Hepatocyte (in vitro differentiated cells): Measurements from ENCODE around the gene CD177. TPM values are rescaled to one million over a fixed set of nuclear protein-coding genes. Genes with fewer than 3 reads are reported as not detected.

Experiments
- DNase-seq: peaks from one replicate; pipeline ENCODE4 v3.0.0-alpha.2; 2016; ENCODE audit warnings: low spot score
- H2AFZ ChIP-seq: fragments of 200-600 bp; sonication (generic); 2 replicates; pipeline ENCODE4 v1.6.0; 2016; ENCODE audit warnings: antibody characterized with exemption, mild to moderate bottlenecking
- H3K27ac ChIP-seq: fragments of 200-600 bp; sonication (generic); 2 replicates; pipeline ENCODE4 v1.5.1; 2016; ENCODE audit warnings: mild to moderate bottlenecking
- H3K27me3 ChIP-seq: fragments of 200-600 bp; sonication (generic); 2 replicates; pipeline ENCODE4 v1.6.1; 2016
- H3K36me3 ChIP-seq: fragments of 200-600 bp; sonication (generic); replicated peaks from 2 replicates; pipeline ENCODE4 v1.5.1; 2016; ENCODE audit warnings: low read depth; ENCODE audit not compliant: insufficient read depth
- H3K4me1 ChIP-seq: fragments of 200-600 bp; sonication (generic); 2 replicates; pipeline ENCODE4 v1.5.1; 2016; ENCODE audit warnings: mild to moderate bottlenecking, moderate library complexity; ENCODE audit not compliant: insufficient read depth
- H3K4me2 ChIP-seq: fragments of 200-600 bp; sonication (generic); 2 replicates; pipeline ENCODE4 v1.6.0; 2016
- H3K4me3 ChIP-seq: fragments of 200-600 bp; sonication (generic); 2 replicates; pipeline ENCODE4 v1.5.1; 2016; ENCODE audit warnings: mild to moderate bottlenecking
- H3K79me2 ChIP-seq: fragments of 200-600 bp; sonication (generic); 2 replicates; pipeline ENCODE4 v1.6.0; 2017; ENCODE audit warnings: mild to moderate bottlenecking
- H3K9me2 ChIP-seq: fragments of 200-600 bp; sonication (generic); replicated peaks from 2 replicates; pipeline ENCODE4 v1.6.0; 2017; ENCODE audit warnings: mild to moderate bottlenecking; ENCODE audit not compliant: insufficient read depth
- H3K9me3 ChIP-seq: fragments of 200-600 bp; sonication (generic); 2 replicates; pipeline ENCODE4 v1.5.1; 2016; ENCODE audit warnings: low read depth, mild to moderate bottlenecking
- H4K20me1 ChIP-seq: fragments of 200-600 bp; sonication (generic); 2 replicates; pipeline ENCODE4 v1.6.0; 2016; ENCODE audit warnings: mild to moderate bottlenecking; ENCODE audit not compliant: insufficient read depth, poor library complexity, severe bottlenecking
- EZH2 ChIP-seq: fragments of 200-600 bp; sonication (generic); IDR thresholded peaks from 2 replicates; pipeline ENCODE4 v1.6.1; 2016; ENCODE audit warnings: antibody characterized with exemption, mild to moderate bottlenecking, borderline replicate concordance
- EZH2phosphoT487 ChIP-seq: fragments of 200-600 bp; sonication (generic); IDR thresholded peaks from one replicate; pipeline ENCODE4 v1.6.1; 2018; ENCODE audit warnings: antibody characterized with exemption, mild to moderate bottlenecking, low read depth, moderate library complexity; ENCODE audit not compliant: unreplicated experiment, severe bottlenecking
- WGBS: methylation state at CpG from one replicate; pipeline ENCODE4 v1.1.6; 2016; ENCODE audit warnings: low lambda C conversion rate; ENCODE audit errors: missing lambda C conversion rate; 5-methylcytosine and 5-hydroxymethylcytosine counted together
- polyA plus RNA-seq: library from polyadenylated mRNA; unstranded; fragments of >200 nt; fragmentation: Nextera tagmentation; extraction: Ambion mirVana; gene quantifications from 2 replicates; pipeline ENCODE4 v1.2.1, GENCODE V29; 2016
- total RNA-seq: library from RNA; depleted of rRNA; stranded (reverse); fragments of >200 nt; gene quantifications from 2 replicates; pipeline ENCODE4 v1.2.3, GENCODE V29; 2014
- TF ChIP-seq, protein P1 (sequence below): fragments of 200-600 bp; sonication (generic); IDR thresholded peaks from 2 replicates; pipeline ENCODE4 v1.5.1; 2016; ENCODE audit warnings: antibody characterized with exemption, mild to moderate bottlenecking; ENCODE audit not compliant: poor library complexity

Gene CD177
- total and polyA plus RNA-seq, 2 experiments from 2014 or later, result 0.30 TPM; not detected in 1

DNA sequence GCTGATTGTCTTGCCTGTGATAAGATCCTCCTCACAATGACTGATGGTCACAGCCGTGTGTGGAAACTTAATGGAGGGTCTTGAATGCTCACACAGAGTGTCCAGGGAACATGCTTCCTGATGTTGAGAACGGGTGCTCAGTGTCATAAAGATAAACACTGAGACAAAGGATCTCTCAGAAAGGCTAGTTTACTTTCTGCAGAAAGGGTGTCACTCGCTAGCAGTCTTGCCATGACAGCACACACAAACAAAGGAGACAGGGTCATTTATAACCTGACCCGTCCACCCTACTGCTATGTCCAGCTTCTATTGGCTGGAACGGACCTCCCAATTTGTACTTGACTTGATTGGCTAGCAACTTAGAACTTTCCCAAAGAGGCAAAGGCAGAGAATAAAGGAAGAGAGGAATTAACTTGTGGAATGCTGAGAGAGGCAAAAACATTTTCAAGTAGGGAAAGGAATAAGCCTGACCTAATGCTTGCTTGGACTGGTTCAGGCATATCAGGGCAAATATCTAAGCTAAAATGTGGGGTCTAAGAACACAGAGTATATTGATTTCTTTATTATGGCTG lies 45.2 kb upstream of the CD177 start:
- Histone ChIP-seq H3K4me1 (no peaks in the 10 kb centered on the region), H3K4me3 (no peak overlapping the region), H3K36me3 (no peaks in the 10 kb centered on the region), H3K27ac (no peak overlapping the region), H3K79me2 (no peaks in the 10 kb centered on the region), H3K4me2 (no peak overlapping the region), H3K27me3 (no peaks in the 10 kb centered on the region), H3K9me3 (no peaks in the 10 kb centered on the region), H4K20me1 (no peaks in the 10 kb centered on the region), H2AFZ (no peak overlapping the region), H3K9me2 (no peaks in the 10 kb centered on the region)
- 59% methylated on average over 5 of the region's 5 CpGs for WGBS
- no peak for TF ChIP-seq EZH2
- TF ChIP-seq, protein P1, sequence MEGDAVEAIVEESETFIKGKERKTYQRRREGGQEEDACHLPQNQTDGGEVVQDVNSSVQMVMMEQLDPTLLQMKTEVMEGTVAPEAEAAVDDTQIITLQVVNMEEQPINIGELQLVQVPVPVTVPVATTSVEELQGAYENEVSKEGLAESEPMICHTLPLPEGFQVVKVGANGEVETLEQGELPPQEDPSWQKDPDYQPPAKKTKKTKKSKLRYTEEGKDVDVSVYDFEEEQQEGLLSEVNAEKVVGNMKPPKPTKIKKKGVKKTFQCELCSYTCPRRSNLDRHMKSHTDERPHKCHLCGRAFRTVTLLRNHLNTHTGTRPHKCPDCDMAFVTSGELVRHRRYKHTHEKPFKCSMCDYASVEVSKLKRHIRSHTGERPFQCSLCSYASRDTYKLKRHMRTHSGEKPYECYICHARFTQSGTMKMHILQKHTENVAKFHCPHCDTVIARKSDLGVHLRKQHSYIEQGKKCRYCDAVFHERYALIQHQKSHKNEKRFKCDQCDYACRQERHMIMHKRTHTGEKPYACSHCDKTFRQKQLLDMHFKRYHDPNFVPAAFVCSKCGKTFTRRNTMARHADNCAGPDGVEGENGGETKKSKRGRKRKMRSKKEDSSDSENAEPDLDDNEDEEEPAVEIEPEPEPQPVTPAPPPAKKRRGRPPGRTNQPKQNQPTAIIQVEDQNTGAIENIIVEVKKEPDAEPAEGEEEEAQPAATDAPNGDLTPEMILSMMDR, result no peak
- no peak for TF ChIP-seq EZH2phosphoT487
- DNase-seq, result no peak

DNA sequence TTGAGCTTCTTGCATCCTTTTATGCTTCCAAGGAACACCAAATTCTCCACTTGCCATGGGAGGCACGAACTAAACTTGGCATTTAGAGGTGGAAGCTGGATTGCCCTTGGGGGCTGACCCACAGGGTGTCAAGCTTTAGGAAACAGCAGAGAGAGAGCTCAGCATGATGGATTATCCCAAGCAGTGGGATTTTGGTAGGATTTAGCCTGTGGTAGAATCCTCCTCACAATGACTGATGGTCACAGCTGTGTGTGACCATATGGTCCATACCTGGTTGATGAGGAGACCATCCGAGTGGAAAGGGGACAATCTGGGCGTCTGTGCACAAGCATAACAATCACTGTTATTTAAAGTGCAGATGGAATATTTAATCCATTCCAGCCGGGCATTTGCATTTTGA lies 44.0 kb upstream of the CD177 start:
- TF ChIP-seq EZH2 (no peak), EZH2phosphoT487 (no peak)
- TF ChIP-seq, protein P1, result no peak
- Histone ChIP-seq H3K4me2 (no peak overlapping the region), H3K9me2 (no peaks in the 10 kb centered on the region), H3K4me3 (no peak overlapping the region), H3K27me3 (no peaks in the 10 kb centered on the region), H2AFZ (no peak overlapping the region), H4K20me1 (no peaks in the 10 kb centered on the region), H3K27ac (no peak overlapping the region), H3K9me3 (no peaks in the 10 kb centered on the region), H3K36me3 (no peaks in the 10 kb centered on the region), H3K4me1 (no peaks in the 10 kb centered on the region), H3K79me2 (no peaks in the 10 kb centered on the region)
- 63% methylated on average over 4 of the region's 4 CpGs for whole genome bisulfite sequencing
- no peak for DNase-seq

DNA sequence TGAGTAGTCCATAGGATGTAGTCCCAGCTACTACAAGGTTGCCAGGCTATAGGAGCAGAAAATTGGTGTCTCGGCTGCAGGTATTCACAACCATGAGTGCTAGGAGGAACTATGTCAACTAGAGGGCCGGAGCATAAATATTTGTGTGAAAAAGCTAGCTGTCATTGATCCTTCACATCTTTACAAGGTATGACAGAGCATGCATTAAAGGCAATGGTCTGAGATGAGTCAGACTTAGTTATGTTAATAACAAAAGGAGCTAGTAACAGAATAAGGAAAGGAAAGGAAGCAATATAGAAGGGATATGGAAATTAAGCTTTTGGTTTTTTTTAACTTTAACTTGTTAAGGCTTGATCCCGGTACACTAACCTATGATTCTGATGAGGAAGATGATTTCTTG lies 43.3 kb upstream of the CD177 start:
- Histone ChIP-seq H4K20me1 (no peaks in the 10 kb centered on the region), H3K36me3 (no peaks in the 10 kb centered on the region), H3K27ac (no peak overlapping the region), H3K4me2 (no peak overlapping the region), H3K9me3 (no peaks in the 10 kb centered on the region), H2AFZ (no peak overlapping the region), H3K79me2 (no peaks in the 10 kb centered on the region), H3K9me2 (no peaks in the 10 kb centered on the region), H3K4me3 (no peak overlapping the region), H3K27me3 (no peaks in the 10 kb centered on the region), H3K4me1 (no peaks in the 10 kb centered on the region)
- no peak for TF ChIP-seq EZH2
- TF ChIP-seq EZH2phosphoT487, result no peak
- TF ChIP-seq, protein P1, result no peak
- no peak for DNase-seq
- WGBS, result 79% methylated on average over 3 of the region's 3 CpGs
